NCI-H2107 treated with DMSO at 0.1 percent for 48 hours (cell line): Measurements from ENCODE around the gene ZFYVE27.

Experiments used
- DNase-seq: peaks from one replicate; lab custom pipeline; 2025; ENCODE audit not compliant: unreplicated experiment; lab: John Stamatoyannopoulos, UW

The ZFYVE27 gene

DNA sequence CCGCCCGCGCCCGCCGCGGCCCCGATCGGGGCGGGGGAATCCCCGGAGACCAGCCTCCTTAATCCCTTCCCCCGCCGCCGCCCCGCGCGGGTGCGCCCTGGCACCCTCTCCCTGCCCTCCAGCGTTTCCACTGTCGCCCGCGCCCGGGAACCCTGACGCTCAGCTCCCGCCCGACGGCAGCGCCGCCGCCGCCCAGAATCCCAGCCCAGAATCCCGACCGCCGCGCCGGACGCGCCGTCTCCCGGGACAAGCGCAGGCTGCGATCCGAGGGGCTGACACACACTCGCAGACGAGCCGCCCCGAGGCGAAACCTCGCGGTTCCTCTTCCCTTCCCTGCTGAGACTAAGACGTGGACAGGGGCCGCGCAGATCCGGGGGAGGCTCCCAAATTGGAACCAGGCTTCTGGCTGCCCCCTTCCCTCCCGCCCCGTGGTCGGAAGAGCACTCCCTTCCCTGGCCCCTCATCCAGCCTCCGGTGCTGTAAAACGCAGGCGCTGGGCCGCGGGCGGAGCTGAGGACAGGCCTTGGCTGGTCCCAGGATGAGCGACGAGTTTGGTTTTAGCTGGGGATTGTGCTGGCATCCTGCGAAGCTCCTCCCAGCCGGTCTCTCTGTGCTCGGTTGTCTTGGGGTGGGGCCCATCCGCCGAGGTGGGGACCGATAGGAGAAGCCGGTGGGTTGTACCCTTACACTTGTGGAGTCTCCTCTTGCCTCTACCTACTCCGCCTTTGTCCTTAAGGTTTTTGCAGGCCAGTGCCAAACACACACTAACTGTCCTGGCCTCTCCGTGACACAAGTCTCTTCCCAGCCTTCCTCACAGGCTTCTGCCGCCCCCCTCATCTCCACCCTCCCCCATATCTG is 22.3 kb upstream of the ZFYVE27 start:
- DNase-seq: no peak

DNA sequence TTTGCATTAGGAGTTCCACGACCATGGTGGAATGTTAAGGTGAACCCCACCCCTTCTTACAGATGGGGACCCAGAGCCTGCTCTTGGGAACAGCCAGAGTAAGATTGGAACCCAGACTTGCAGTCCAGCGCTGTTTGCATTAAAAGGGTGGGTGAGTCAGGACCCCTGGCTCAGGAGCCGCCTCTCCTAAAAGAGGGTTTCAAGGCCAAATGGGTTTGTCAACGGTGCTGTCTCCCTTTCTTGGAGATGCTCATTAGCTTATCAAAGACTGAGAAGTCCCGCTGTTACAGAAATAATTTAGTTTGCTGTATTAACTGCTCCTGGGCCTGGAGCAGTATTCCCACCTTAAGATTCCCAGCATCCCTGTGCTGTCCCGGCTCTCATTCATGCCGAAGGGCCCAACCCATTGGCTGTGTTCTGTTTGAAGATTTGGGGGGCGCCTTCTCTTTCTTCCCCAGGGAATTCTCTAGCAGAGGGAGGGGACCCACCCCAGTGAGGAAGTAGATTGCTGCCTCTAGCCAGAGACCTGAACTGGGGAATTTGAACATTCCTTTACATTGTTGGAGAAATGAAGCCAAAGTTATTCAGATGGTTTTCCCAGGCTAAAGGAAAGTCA is 21.6 kb upstream of the ZFYVE27 start:
- DNase-seq: no peak

DNA sequence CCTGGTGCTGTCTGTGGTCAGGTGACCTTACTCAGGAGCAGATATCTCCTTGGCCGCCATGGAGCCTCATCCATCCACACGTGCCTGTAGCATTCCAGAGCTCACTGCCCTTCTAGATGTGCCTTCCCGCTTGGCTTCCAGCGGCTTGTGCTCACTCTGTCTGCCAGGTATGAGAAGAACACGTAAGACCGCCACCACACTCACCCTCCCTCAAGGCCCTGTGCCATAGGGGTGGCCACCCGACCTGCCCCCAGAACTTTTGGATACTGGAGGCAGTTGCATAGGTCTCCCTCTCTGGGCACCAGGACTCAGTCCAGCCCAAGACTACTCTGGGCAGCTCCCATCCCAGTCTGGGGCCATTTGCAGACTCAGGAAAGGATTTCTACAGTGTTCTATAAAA is 19.3 kb upstream of the ZFYVE27 start:
- no peak for DNase-seq

DNA sequence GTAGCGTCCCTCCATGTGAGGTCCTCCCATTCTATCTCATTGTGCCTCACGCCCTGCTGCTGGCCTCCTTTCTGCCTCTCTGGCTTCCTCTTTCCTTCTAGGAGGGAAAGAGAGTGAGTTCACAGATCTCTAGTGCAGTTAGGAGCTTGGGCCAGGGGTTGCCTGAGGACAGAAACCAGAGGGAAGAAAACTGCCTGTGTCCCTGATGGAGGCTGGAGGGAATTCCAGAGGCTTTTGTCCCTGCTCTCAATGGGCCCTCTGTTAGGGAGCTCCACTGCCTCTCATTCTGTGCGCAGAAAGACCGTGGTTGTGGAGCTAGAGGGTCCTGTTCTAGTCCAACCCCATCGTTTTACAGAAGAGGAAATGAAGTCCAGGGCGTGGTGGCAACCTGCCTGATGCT is 18.8 kb upstream of the ZFYVE27 start:
- DNase-seq: no peak

DNA sequence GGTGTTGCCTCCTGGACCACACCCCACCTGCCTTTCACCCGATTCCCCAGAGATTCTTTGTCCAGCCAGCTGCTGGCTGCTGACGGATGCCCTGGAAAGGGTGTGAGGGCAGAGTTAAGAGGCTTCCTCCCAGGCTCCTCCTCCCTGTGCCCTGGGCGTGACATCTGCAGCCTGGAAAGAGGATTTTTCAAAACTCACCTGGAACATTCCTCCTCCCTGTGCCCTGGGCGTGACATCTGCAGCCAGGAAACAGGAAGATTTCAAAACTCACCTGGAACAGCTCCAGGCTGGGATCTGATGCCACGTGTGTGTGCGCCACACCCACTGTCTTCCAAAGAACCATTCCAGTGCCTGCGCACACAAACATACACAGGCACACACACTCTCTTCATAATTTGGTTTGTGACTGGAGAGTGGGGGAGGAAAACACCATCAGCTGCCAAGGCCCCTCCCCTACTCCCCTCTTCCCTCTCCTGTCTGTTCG is 18.2 kb upstream of the ZFYVE27 start:
- peak; percentile 31 for DNase-seq

DNA sequence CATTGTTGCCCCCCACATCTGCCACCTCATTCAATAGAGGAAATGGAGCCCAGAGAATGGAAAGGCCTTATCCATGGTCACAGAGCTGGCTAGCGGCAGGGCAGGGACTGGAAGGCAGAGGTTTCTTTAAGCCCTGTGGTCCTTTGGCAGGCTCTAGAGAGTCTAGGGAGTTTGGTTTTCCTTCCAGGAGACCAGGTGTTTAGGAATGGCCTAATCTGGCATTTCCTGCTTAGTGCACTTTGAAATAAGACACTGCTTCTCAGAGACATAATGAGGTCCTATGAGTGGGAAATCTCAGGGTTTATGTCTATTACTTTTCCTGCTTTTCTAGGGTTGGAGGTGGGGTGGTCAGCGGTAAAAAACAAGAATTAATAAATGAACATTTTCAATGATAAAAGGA is 17.3 kb upstream of the ZFYVE27 start:
- no peak for DNase-seq

DNA sequence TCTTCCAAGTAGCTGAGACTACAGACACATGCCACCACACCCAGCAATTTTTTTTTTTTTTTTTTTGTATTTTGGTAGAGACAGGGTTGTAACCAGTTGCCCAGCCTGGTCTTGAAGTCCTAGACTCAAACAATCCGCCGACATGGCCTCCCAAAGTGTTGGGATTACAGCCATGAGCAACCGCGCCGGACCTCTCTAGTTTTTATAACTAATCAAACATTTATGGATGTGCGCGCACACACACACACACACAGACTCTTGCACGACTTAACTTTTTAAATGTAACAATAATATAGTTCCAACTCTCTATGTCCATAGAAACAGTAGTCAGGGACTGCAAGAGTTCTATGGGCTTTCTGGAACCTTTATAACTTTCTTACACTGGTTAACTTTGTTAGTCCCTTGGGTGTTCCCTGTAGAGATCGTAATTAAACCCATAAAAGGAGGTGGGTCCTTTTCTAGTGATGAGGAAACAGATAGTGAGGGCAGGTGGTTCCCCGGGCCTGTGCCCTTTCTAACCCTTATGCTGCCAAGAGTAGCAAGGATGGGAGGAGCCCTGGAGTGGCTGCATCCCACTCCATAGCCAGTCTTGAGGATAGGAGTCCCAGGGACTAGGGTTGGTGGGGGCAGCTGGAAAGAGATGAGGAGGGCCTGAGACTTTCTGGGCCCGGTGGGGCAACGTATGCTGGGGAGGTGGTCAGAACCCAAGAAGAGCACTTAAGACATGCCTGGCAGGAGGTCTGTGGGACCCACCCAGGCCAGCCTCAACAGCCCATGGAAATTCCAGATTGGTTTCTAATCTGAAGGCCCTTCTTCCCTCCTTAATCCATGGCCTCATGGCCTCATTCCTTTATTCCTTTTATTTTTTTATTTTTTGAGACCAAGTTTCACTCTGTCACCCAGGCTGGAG is 14.8 kb upstream of the ZFYVE27 start:
- no peak for DNase-seq

DNA sequence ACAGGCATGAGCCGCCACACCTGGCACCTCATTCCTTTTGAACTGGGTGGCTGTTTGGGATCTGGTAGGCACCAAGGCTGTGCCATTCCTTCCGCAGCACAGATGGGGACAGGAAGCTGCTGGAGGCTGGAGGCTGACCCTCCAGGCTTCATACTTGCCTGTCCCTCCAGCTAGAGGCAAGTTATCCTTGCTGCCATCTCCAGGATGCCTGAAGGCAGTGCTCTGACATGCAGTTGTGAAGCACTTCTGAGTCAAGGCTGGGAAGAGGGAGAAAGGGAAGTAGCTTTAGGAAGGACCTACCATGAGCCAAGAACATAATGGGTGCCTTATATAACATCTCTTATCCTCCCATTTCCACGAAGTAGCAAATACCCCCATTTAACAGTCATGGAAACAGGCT is 13.9 kb upstream of the ZFYVE27 start:
- no peak for DNase-seq

DNA sequence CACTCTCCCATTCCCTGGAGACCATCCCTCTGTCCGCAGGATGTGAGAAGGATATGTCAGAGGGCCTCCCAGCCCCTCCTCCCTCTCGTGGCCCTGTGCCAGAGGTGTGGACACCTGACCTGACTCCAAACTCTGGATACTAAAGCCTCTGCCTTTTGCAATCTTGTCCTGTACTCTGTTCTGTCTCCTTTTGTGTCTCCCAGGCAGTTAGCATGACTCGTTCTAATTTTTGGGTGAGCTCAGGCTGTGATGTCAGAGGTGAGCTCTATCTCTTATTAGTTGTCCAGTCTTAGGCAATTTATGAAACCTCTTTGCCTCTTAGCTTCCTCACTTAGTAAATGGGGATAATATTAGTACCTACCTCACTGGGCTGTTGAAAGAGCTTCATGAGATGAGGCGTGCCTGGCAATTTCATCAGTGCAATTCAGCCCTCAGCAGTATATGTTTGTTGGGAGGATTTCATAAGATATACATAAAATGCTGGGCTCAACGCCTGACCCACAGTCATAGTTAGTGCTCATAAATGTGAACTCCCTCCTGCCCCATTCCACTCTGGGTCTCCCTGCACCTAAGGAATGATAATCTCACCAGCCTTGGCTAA is 12.5 kb upstream of the ZFYVE27 start:
- no peak for DNase-seq

DNA sequence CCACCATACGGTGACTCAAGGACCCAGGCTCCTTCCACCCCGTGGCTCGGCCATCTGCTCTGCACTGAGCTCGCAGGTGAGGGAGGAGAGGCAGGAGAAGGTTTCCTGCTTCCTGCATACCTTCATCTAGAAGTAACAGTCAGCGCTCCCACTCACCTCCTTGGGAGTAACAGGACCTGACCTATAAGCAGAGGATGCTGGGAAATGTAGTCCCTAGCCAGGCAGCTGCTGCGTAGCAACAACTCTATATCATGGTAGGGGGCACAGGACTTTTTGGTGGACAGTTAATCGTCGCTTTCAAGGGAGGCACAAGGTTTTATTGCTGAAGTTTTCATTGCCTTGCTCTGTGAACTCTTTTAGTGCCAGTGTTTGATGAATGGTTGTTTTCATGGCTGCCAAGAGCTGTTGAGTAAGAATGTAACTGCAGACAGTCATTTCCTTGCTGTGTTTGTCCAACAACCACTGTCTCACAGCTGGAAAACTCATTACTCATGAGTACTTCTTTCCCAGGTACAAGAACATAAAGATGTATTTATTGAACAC is 10.2 kb upstream of the ZFYVE27 start:
- no peak for DNase-seq

DNA sequence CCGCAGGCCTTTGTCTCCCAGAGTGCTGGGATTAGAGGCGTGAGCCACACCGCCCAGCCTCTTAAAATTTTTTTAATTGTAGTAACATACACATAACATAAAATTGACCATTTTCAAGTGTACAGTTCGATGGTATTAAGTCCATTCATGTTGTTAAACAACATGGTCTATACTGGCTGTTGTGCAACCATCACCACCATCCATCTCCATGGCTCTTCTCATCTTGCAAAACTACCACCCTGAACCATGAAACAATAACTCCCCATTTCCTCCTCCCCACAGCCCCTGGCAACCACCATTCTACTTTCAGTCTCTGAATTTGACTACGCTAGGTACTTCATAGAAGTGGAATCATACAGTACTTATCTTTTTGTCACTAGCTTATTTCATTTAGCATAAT is 7.9 kb upstream of the ZFYVE27 start:
- no peak for DNase-seq

DNA sequence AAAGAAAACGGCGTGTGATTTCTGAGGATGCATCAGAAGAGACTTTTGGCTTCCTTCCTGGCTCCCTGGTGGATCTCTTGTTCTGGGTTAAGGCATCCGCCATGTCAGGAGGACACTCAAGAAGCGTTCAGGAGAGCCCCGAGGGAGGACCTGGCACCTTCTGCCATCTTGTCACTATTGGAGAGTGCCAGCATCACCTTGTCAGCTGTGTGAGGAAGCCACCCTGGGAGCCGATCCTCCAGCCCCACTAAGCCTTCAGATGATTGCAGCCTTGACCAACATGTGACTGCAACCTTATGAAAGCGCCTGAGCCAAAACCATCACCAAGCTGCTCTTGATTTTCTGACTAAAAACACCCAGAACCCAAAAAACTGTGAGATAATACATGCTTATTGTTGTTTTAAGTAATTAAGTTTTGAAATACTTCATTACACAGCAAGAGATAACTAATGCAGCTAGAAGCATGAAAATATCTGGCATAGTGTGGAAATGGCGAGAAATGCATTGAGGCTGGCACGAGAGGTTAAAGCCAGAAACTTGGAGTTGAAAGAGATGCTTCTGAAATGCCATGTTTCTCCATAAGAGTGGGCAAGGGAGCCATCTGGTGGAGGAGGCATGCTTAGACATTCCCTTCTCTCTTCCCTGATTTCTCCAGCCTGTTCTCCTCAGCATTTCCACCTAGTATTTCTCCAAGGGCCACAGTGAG is 5.4 kb upstream of the ZFYVE27 start:
- DNase-seq: peak; percentile 40

DNA sequence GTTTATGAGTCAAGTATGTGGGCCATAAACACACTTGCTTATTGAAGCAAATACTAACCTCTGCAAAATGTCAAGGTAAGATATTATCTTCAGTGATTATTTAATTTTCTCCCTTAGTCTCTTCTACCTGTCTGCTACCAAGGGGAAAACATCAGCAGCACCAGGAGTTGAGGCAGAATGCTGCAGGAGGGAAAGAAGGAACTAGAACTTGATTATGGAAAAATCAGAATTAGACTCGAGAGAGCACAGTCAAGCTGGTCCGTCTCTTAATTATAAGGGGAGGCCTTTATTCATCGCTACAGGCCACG is 4.9 kb upstream of the ZFYVE27 start:
- no peak for DNase-seq

DNA sequence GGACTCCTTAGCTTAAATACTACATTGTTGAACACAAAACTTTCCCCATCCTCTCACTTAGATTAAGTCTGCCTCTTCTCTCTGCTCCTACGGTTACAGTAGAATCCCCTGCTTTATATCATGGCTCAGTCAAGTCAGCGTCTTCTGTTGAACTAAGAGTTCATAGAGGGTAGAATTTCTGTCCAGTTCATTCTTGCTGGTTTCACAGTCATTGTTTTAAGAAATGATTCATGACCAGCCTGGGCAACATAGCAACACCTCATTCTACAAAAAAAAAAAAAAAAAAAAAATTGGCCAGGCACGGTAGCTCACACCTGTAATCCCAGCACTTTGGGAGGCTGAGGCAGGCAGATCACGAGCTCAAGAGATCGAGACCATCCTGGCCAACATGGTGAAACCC is 3.7 kb upstream of the ZFYVE27 start:
- DNase-seq: no peak

DNA sequence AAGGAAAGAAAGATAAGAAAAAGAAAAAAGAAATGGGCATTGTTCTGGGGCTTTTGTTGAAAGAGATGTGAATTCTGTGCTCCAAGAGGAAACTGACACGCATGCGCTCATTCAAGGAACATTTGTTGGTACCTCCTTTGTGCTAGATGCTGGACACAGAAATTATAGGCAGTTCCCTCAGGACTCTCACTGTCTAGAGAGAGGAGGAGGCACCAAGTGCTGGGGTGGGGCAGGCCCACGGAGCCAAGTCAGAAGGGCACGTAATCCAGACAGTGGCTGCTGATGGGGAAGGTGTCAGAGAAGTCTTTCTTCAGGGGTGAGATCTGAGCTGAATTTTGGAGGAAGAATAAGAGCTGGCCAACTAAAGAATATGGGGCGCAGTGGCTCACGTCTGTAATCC is 2.9 kb upstream of the ZFYVE27 start:
- no peak for DNase-seq

DNA sequence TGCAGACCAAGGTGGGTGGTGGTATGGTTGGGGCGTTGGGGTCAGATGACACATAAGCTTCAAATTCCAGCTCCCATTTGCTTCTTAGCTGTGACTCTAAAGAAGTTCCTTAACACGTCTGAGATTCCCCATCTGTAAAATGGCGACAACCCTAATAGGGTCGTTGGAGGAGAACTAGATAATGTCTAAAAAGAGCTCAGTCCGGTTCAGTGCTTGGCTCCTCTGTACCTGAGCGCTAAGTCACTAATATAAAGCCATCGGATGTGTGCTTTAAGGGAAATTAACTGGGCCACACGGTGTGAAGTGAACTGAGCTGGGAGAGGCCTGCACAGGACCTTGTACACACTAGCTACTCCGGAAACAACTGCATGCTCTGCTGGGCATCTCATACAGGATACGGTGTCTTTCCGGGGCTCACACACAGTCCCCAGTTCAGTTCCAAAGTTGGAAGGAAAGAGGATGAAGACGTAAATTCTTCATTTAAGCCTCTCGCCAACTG is 476 bp upstream of the ZFYVE27 start:
- no peak for DNase-seq

DNA sequence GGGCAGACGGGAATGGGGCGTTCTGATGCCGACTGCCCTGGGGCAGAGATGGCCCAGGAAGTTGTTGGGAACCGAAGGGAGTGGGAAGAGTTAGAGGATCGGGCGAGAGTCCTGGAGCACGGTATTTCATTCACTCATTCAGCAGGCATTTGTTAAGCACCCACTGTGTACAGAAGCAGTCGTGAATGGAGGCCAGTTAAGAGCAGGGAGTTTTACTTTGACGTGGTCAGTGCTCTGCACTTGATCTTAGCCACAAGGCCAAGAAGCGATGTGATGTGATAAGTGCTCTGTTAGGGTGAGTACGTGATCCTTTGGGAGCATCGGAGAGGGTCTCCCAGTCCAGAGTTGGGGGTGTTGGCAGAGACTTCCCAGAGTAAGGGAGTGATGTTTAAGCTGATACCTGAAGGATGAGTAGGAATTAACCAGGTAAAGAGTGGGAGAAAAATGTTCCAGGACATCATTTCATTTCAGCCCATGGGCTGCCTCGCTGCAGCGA is 890 bp downstream of the ZFYVE27 start:
- no peak for DNase-seq

DNA sequence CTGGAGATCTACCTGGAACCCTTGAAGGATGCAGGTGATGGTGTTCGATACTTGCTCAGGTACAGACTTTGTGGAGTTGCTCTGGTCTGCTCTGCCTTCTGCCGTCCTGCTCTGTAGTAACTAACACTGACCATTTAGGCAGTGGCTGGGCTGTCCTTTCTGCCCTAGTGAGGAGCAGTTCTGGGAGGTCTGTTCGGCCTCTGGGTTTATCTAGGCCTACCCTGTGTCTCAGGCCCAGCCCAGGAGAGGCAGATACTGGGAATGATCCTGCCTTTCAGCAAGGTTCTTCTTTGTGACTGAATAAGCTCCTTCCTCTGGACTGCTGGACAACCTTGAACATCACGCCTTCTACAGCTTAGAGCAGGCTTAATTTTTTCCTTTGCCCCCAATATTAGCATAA is 1.7 kb downstream of the ZFYVE27 start:
- no peak for DNase-seq

DNA sequence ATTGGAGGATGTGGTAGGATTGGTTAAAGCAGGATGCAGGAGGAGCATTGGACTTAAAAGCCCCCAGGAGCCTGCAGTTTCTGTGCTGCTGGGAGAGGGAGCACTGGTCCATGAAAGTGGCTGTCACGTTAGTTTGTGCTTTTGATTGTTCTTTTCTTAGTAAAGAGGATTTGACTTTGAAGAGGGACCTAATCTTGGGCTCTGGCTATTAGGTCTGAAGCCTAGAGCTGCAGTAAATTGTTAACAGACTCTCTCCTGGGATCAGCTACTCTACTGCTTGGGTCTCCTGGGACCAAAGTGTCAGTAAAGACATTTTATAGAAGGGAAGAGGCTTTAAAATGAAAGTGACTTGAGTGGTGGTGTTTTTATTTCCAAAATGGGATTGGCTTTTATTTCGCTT is 3.7 kb downstream of the ZFYVE27 start:
- peak; percentile 17 for DNase-seq
